Activated CD8-positive, alpha-beta memory T cell treated with anti-CD3 and anti-CD28 coated beads for 4 hours (primary cell): ENCODE data around the gene SPANXN4.

Experiments
- DNase-seq, 2 donors: peaks; one replicate each; pipeline ENCODE4 v3.0.0-alpha.2; 2020; ENCODE audit warnings: low read depth in 2 of 2

Gene SPANXN4, protein sequence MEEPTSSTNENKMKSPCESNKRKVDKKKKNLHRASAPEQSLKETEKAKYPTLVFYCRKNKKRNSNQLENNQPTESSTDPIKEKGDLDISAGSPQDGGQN

DNA sequence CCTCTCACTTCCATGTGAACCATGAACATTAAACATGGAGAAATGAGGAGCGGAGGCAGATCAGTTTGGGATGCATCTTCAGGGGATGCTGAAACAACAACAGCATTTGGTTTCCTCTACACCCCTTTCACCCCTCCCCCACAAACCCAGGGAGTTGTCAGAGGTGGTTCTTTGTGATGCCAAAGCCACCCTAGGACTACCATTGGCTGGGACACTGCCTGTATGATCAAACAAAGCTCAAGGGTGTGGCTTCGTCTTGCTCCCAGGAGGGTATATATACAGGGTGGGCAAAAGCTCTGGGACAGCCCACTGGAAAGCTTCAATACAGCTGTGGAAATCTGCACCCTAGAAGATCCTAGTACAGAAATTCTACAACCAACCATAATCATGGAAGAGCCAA, at the start of gene SPANXN4:
Gene SPANXN4 (plus strand): TSS at position 301 of the 400 bp plus-strand sequence. CDS start 87 bp downstream, at position 388.
- no peak for DNase-seq

DNA sequence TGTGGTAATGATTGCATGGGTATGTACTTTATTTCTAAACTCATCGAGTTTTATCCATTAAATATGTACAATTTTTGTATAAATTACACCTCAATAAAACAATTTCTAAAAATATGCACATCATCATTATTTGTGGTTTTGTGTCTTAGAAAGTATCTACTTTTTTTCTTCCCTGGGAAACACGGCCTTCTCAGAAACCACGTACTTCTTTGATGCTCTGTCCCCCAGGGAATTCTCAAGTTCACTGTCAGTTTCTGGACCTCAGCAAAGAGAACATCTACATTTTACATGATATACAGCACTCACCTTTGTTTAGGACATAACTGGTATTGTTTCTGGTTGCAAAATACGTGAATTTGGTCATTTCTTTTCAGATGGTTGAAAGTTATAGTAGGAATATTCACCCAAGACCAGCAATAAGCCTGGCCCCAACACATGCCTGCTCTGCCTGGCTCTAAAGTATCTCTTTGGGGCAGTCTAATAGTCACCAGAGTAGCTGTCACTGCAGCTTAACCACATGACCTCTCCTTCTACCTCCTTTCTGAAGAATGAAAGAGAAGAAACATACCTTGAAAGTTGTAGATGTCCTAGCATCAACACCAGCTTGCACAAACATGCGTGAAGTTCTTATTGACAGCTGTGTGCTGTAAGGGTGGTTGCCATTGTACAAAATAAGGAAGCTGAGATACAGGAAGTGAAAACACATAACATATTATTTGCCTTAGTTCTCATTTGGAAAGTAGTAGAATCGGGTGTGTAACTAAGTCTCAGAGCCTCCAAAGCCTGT, 48.4 kb upstream of the SPANXN4 start:
- DNase-seq: no peak

DNA sequence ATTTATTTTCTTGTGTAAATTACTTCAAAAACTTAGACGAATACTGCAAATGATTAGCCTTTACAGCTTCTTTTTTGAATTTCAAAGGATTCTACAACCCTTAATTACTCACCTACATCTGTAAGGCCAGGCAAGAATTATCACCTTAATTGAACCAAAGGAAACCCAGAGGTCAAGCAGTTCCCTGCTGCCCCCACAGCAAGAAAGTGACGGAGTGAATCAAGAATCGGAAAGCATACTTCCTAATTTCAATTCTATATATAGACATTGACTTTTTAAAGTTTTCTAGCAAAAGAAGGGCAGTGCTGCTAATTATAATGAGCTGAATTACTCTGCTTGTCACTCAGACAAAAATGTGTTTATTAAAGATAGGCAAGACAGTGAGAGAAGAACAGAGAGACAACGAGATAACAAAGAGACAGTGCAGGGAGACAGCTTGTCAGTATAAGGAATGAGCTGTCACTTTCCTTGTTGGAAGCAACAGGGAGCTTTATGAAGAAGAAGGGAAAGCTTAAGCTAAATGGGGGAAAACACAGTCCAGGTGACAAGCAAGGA, 47.5 kb upstream of the SPANXN4 start:
- DNase-seq: no peak

DNA sequence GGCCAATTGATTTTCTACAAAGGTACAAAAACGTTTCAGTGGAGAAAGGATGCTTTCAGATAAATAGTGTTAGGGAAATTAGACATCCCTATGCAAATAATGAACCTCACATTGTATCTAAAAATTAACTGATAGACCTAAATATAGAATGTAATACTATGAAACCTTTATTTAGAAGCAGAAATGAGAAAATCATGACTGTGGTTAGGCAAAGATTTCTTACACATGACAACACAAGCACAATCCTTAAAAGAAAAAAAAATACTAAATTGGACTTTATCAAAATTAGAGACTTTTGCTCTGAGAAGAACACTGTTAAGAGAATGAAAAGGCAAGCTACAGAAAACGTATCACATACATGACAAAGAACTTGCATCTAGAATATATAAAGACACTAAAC, 43.0 kb upstream of the SPANXN4 start:
- DNase-seq: no peak

DNA sequence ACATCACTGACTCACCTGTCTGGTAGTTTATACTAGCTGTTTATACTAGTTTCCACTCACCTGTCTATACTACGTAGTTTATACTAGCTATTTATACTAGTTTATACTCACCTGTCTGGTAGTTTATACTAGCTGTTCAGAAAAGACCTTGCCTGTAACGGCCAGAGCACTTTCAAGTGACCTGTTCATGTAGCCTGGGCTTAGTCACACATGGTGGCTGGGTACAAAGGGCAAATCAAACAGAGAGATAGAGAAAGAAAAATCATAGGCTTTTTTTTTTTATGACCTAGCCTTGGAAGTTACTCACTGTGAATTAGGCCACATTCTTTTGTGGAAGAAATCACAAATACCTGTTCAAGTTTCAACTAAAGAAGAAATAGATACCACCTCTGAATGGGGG, 30.7 kb upstream of the SPANXN4 start:
- DNase-seq: no peak

DNA sequence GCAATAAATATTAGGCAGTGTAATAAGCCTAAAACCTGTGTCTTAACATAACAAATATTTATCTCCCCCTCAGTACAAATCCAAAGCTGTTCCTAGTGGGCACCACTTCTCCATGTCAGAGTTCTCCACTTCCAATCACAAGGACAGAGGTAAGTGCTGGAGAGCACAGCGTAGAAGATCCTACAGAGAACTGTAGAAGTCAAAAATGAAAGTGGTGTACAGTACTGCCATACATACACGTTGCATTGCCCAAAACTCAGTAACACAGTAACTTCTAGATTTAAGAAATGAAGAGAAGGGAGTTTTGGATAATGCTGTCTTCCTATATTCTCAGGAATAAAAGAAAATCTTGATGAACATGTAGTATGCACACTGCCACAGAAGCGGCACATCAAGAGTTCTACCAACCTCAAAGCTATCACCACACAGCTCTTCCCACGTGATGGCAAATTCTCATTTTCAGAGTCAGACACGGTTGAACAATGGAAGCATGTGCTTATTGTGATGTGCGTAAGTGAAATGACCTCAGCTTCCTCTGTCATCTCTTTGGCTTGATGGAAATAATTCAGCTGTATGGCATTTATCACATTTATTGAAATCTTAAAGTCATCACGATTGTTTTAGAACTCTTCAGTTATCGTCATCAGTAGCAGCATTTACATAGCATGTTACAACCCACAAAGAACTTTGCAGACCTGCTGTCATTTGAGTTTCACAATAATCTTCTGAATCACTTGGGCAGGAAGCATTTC, 27.1 kb upstream of the SPANXN4 start:
- no peak for DNase-seq

DNA sequence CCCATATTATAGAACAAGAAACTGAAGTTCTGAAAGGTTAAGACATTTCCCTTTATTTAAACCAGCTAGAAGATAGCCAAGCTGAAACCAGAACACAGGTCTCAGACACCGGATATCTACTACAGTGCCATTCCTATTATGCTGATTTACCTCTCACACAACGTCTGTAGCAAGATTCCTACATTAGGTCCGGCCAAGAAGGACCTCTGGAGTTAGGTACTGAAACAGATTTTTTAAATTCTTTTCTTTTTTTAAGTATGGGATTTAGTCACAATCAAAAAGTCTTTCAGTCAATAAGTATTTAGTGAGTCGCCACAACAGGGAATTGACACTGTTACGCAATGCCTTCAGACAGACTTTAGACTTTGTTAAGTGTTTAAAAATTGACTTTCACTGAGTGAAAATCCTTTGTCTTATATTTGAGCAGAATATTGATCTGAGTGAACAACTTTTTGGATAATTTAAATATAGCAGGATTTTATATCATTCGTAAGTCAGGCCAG, 26.5 kb upstream of the SPANXN4 start:
- DNase-seq: no peak

DNA sequence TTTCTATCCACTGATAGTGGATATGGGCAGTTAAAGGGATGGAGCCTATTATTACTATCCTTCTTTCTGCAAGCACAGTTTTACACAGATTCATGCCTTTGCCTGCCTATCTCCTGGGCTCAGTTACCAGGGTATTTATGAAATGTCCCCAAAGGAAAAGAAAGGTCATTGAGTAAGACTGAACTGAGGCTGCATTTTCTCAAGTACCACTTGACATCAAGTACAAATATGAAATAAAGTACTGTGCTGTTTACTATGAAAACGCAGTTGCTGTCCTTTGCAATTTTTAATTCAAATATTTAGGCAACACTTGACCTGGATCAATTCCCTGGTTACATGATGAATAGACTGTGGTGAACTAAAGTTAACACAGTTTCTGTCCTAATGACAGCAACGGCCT, 23.5 kb upstream of the SPANXN4 start:
- DNase-seq: no peak

DNA sequence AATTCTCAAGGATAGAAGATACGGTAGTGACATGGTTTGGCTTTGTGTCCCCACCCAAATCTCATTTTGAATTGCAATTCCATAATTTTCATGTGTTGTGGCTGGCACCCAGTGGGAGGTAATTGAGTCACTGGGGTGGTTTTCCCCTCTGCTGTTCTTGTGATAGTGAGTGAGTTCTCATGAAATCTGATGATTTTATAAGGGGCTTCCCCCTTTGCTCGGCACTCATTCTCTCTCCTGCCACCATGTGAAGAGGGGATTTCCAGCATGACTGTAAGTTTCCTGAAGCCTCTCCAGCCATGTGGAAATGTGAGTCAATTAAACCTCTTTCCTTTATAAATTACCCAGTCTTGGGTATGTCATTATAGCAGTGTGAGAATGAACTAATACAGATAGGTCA, 8.5 kb upstream of the SPANXN4 start:
- DNase-seq: no peak

DNA sequence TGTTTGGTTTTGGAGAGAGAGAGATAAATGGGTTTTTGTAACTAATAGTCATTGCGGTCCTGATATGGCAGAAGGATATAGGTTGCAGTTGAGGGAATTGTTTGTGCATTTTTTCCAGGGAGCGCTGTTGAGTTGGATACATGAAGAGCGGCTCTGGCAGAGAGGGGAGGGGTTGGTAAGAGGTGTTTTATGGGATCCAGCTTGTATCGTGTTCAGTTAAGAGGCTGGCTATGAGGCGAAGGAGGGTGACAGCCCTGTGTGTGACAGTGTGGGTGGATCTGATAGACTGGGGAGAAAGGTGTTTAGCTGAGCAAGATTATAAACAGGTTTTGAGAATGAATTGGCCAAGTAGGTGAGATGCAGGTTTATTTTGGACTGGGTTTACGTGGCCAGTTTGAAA, 1.5 kb downstream of the SPANXN4 start:
- no peak for DNase-seq

DNA sequence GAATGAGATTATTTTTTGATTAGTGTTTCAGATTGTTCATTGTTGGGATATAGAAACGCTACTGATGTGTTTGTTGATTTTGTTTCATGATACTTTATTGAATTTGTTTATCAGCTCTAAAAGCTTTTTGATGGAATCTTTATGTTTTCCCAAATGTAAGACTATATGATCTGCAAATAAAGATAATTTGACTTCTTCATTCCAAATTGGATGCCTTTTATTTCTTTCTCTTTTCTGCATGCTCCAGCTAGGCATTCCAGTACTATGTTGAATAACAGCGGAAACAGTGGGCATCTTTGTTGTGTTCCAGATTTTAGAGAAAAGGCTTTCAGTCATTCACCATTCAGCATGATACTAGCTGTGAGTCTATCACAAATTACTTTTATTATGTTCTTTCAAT, 21.8 kb downstream of the SPANXN4 start:
- DNase-seq: no peak

DNA sequence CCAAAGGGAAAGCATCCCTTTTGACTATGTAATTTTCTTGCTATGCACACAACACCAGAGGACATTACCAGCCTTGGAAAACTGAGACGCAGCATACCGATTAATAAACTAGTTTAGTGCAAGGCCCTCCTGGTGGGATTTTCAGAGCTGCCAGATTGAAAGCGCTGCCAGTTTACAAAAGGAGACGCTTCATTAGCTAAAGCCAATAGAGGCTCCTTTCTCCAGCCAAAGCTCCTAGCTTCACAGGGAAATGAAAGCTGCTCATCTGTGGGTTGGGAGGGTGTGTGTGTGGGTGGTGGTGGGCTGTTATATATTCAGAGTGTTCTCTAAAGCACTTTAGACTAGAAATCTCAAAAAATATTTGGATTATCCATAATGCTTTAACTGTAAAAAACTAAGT, 32.4 kb downstream of the SPANXN4 start:
- DNase-seq: no peak

DNA sequence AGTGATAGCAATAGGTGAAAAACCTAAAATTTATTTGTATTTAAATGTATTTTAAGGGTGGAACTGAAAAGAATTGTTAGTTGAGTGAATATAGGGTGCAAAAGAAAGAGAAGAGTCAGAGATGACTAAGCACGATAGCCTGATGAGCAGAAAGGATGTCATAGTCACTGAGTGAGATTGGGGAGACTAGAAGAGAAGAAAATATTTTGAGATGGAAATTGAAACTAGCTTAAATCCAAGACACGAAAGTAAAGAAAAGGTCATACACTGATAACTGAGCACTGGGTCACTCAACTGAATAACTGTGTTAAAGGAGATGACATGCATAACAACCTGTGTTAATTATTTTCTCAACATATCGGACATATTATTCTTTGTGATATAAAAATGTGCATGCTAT, 55.5 kb downstream of the SPANXN4 start:
- DNase-seq: no peak

DNA sequence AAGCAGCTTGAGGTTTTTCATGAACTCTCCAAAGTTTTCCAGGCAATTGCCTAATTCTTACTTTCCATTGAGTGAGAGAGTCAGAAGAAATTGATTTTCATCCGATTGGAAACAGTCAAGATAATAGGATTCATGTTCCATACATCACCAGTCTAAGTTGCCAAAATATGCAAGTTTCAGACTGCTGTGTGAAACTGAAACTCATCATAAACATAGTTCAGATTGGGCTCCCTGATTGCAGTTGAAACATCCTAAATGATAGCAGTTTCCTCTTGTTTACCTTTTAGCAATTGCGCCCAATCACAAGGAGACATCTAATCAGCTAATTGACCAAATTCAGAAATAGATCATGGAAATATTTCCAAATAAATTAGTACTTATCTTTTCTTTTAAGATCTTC, 56.8 kb downstream of the SPANXN4 start:
- DNase-seq: no peak
